ENCODE data around the gene CAMK2N1. TPM values are rescaled to one million over a fixed set of nuclear protein-coding genes. Genes with fewer than 3 reads are reported as not detected.

Gene CAMK2N1
- total and polyA plus RNA-seq, 2 of the 13 experiments (the other 11 are each of a cell fraction or from before 2014, with no cell fraction given), result 38.0 to 38.6 TPM

- Histone ChIP-seq H3K27me3 (ENCODE audit: control insufficient read depth in 1 of 2, insufficient read depth in 2 of 2, low read length in 2 of 2) (peaks cover 0 to 10% of the 10 kb centered on the region in 2 experiments; a peak in 4 of 5 replicates), H3K9ac (ENCODE audit: insufficient read depth, low read depth, low read length) (no peak overlapping the region), H3K4me3 (replicated peaks in 1 of 3; ENCODE audit: insufficient read depth in 1 of 3, low read depth in 2 of 3, low read length in 3 of 3) (no peak overlapping the region), H4K20me1 (ENCODE audit: insufficient read depth, low read length) (no peaks in the 10 kb centered on the region), H3K79me2 (ENCODE audit: insufficient read depth, low read length) (no peaks in the 10 kb centered on the region), H3K36me3 (replicated peaks in 1 of 2; ENCODE audit: control insufficient read depth in 1 of 2, insufficient read depth in 2 of 2, low read length in 2 of 2) (peaks cover 10 to 19% of the 10 kb centered on the region in 2 experiments; a peak in 4 of 5 replicates), H3K4me1 (ENCODE audit: insufficient read depth, low read length) (peaks cover 53% of the 10 kb centered on the region), H3K4me2 (ENCODE audit: low read depth, low read length) (no peak overlapping the region), H2AFZ (ENCODE audit: low read length) (no peak overlapping the region), H3K27ac (ENCODE audit: extremely low read length, insufficient read depth, low read length) (no peak overlapping the region), H3K9me3 (ENCODE audit: low read length) (no peaks in the 10 kb centered on the region)
- no peak for FAIRE-seq
- in situ Hi-C loops (cut with HindIII; ENCODE audit: extremely low pct_ligation_motif_present, low pct_unique_long_range_greater_than_20kb) (loop anchor here (10.0 kb wide), 1 partner anchor 61 kb away; no protein-coding TSS in a partner anchor), intact Hi-C loops (cut with micrococcal nuclease; ENCODE audit: unreplicated experiment) (no loop called here)
- 92% methylated on average over 1 of the region's 1 CpG for WGBS (ENCODE audit: low lambda C conversion rate)
- ChIA-PET POLR2A (no interaction called here), CTCF (ENCODE audit: low intra/inter-chr PET ratio, low total read pairs) (interaction anchor here (5.6 kb wide), 1 partner anchor 26 kb away, joined by 73 read pairs; no protein-coding TSS in a partner anchor)
- TF ChIP-seq ARID5B (CRISPR knock-in tag; IDR thresholded peaks at IDR 0.05), result no peak
- TF ChIP-seq ZBTB4 (CRISPR knock-in tag; IDR thresholded peaks at IDR 0.05; ENCODE audit: borderline replicate concordance), result no peak
- no peak for TF ChIP-seq ELF3 (CRISPR knock-in tag; IDR thresholded peaks at IDR 0.05)
- TF ChIP-seq ZNF563 (CRISPR knock-in tag; IDR thresholded peaks at IDR 0.05), result no peak
- TF ChIP-seq KLF11 (CRISPR knock-in tag; IDR thresholded peaks at IDR 0.05), result no peak
- TF ChIP-seq ATF1 (CRISPR knock-in tag; IDR thresholded peaks at IDR 0.05), result no peak
- no peak for TF ChIP-seq SIN3B (IDR thresholded peaks at IDR 0.05; ENCODE audit: low read length)
- no peak for TF ChIP-seq ZNF33A (CRISPR knock-in tag; IDR thresholded peaks at IDR 0.05; ENCODE audit: borderline replicate concordance)
- DNase-seq (ENCODE audit: low spot score), result no peak
- ATAC-seq, result no peak
- no TSS peak for BruUV-seq (replicated peaks)
Observed at GRCh38 chr1:20495661-20496060, 9.7 kb upstream of the CAMK2N1 start.
